Neural cell (in vitro differentiated cells): ENCODE results near the gene PSMD11. TPM values are rescaled to one million over a fixed set of nuclear protein-coding genes. Genes with fewer than 3 reads are reported as not detected.

Source experiments
- H2AFZ ChIP-seq: fragments of 200-600, 300-800 bp; sonication (generic), shearing (Covaris generic); 2 replicates; pipeline ENCODE4 v1.6.0; 2014; ENCODE audit warnings: low read depth, mild to moderate bottlenecking, antibody characterized with exemption, low read length, moderate library complexity
- H3F3A ChIP-seq: fragments of 200-600 bp; shearing (Covaris generic); 2 replicates; pipeline ENCODE4 v1.6.1; 2016; ENCODE audit warnings: mild to moderate bottlenecking, moderate library complexity, mixed read lengths, antibody characterized with exemption, low read length; ENCODE audit not compliant: insufficient read depth, poor library complexity, severe bottlenecking
- H3K27ac ChIP-seq: fragments of 200-600, 300-800 bp; sonication (generic), shearing (Covaris generic); 2 replicates; pipeline ENCODE4 v1.5.1; 2014; ENCODE audit warnings: mild to moderate bottlenecking, low read length, moderate library complexity
- H3K27me3 ChIP-seq: fragments of 300-800, 200-600 bp; sonication (generic), shearing (Covaris generic); 2 replicates; pipeline ENCODE4 v1.6.0; 2014; ENCODE audit warnings: mild to moderate bottlenecking, low read depth, low read length, moderate library complexity; ENCODE audit not compliant: insufficient read depth
- H3K36me3 ChIP-seq: fragments of 300-800, 200-600 bp; sonication (generic), shearing (Covaris generic); 2 replicates; pipeline ENCODE4 v1.5.1; 2014; ENCODE audit warnings: mild to moderate bottlenecking, antibody characterized with exemption, low read length, moderate library complexity; ENCODE audit not compliant: insufficient read depth
- H3K4me2 ChIP-seq: fragments of 300-800, 200-600 bp; sonication (generic), shearing (Covaris generic); 2 replicates; pipeline ENCODE4 v1.6.0; 2014; ENCODE audit warnings: mild to moderate bottlenecking, low read length
- H3K4me3 ChIP-seq: fragments of 300-800, 200-600 bp; sonication (generic), shearing (Covaris generic); 2 replicates; pipeline ENCODE4 v1.5.1; 2014; ENCODE audit warnings: mild to moderate bottlenecking, low read length, moderate library complexity
- H3K79me2 ChIP-seq: fragments of 200-600 bp; shearing (Covaris generic); replicated peaks from 2 replicates; pipeline ENCODE4 v1.6.0; 2014; ENCODE audit warnings: mild to moderate bottlenecking, low read length, moderate library complexity; ENCODE audit not compliant: insufficient read depth
- H3K9ac ChIP-seq: fragments of 300-800, 200-600 bp; sonication (generic), shearing (Covaris generic); 2 replicates; pipeline ENCODE4 v1.6.1; 2016; ENCODE audit warnings: mild to moderate bottlenecking, low read length, mixed read lengths
- H3K9me2 ChIP-seq: fragments of 200-600 bp; shearing (Covaris generic); 2 replicates; pipeline ENCODE4 v1.6.1; 2016; ENCODE audit warnings: mild to moderate bottlenecking, low read length, mixed read lengths; ENCODE audit not compliant: insufficient read depth
- H3K9me3 ChIP-seq: fragments of 200-600, 300-800 bp; sonication (generic), shearing (Covaris generic); 2 replicates; pipeline ENCODE4 v1.6.1; 2016; ENCODE audit warnings: mild to moderate bottlenecking, mixed run types, low read length, moderate library complexity, mixed read lengths
- H4K20me1 ChIP-seq: fragments of 200-600 bp; shearing (Covaris generic); 2 replicates; pipeline ENCODE4 v1.6.1; 2016; ENCODE audit warnings: mild to moderate bottlenecking, mixed run types; ENCODE audit not compliant: insufficient read depth
- EP300 ChIP-seq: fragments of 450-650 bp; conservative IDR thresholded peaks from 2 replicates; pipeline ENCODE4 v1.6.1; 2014; ENCODE audit warnings: antibody characterized with exemption, mild to moderate bottlenecking, moderate library complexity; ENCODE audit not compliant: poor library complexity, severe bottlenecking
- EZH2 ChIP-seq: fragments of 200-600, 300-800 bp; shearing (Covaris generic), sonication (generic); IDR thresholded peaks from 2 replicates; pipeline ENCODE4 v1.6.1; 2014; ENCODE audit warnings: antibody characterized with exemption, low read length, borderline replicate concordance, mild to moderate bottlenecking; ENCODE audit not compliant: insufficient read depth, poor library complexity, severe bottlenecking
- MXI1 ChIP-seq: fragments of 450-650 bp; conservative IDR thresholded peaks from 2 replicates; pipeline ENCODE4 v1.6.1; 2014; ENCODE audit warnings: antibody characterized with exemption, mild to moderate bottlenecking; ENCODE audit not compliant: poor library complexity, severe bottlenecking
- POLR2AphosphoS5 ChIP-seq: IDR thresholded peaks from 2 replicates; pipeline ENCODE4 v1.6.1; 2012
- RAD21 ChIP-seq: fragments of 450-650 bp; conservative IDR thresholded peaks from 2 replicates; pipeline ENCODE4 v1.6.1; 2014; ENCODE audit warnings: antibody characterized with exemption, mild to moderate bottlenecking, moderate library complexity
- SMC3 ChIP-seq: fragments of 450-650 bp; conservative IDR thresholded peaks from 2 replicates; pipeline ENCODE4 v1.6.1; 2014; ENCODE audit warnings: antibody characterized with exemption, mild to moderate bottlenecking, moderate library complexity; ENCODE audit not compliant: poor library complexity
- TAF1 ChIP-seq: IDR thresholded peaks from 2 replicates; pipeline ENCODE4 v1.6.1; 2012; ENCODE audit warnings: low read depth
- polyA plus RNA-seq: library from polyadenylated mRNA; depleted of rRNA; stranded (reverse); fragments of >200 nt; gene quantifications from 2 replicates; pipeline ENCODE4 v1.2.3, GENCODE V29; 2014
- TF ChIP-seq, protein P1 (sequence below): fragments of 450-650 bp; IDR thresholded peaks from 2 replicates; pipeline ENCODE4 v1.5.1; 2014; ENCODE audit warnings: antibody characterized with exemption, mild to moderate bottlenecking, moderate library complexity; ENCODE audit not compliant: poor library complexity, severe bottlenecking
- TF ChIP-seq, protein P2 (sequence below): IDR thresholded peaks from 2 replicates; pipeline ENCODE4 v1.6.1; 2012; ENCODE audit warnings: borderline replicate concordance

PSMD11 gene
- polyA plus RNA-seq, 1 donor from 2014 or later: 43.9 TPM

DNA sequence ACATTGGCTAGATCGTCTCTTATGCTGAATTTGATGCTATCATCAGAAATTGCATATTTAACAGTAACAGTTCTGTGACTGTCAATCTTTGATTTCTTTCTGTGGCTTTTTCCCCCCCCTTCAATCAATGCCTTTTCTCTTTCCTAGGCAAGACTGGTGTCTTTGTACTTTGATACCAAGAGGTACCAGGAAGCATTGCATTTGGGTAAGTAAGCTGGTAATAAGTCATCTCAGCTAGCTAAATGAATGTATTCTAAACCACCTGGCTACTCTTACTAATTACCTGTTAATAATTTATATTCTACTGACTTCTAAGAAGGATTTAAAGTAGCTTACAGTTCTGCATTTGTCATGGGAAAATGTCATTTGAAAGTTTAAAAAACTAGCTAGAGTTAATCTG lies 20.1 kb downstream of the PSMD11 start:
- H3K4me3 ChIP-seq: no peak overlapping the region
- TF ChIP-seq TAF1: no peak
- TF ChIP-seq, protein P1, sequence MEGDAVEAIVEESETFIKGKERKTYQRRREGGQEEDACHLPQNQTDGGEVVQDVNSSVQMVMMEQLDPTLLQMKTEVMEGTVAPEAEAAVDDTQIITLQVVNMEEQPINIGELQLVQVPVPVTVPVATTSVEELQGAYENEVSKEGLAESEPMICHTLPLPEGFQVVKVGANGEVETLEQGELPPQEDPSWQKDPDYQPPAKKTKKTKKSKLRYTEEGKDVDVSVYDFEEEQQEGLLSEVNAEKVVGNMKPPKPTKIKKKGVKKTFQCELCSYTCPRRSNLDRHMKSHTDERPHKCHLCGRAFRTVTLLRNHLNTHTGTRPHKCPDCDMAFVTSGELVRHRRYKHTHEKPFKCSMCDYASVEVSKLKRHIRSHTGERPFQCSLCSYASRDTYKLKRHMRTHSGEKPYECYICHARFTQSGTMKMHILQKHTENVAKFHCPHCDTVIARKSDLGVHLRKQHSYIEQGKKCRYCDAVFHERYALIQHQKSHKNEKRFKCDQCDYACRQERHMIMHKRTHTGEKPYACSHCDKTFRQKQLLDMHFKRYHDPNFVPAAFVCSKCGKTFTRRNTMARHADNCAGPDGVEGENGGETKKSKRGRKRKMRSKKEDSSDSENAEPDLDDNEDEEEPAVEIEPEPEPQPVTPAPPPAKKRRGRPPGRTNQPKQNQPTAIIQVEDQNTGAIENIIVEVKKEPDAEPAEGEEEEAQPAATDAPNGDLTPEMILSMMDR: no peak
- TF ChIP-seq MXI1: no peak
- no peak for TF ChIP-seq RAD21
- no peak for TF ChIP-seq EP300
- no peak for TF ChIP-seq POLR2AphosphoS5
- TF ChIP-seq, protein P2, sequence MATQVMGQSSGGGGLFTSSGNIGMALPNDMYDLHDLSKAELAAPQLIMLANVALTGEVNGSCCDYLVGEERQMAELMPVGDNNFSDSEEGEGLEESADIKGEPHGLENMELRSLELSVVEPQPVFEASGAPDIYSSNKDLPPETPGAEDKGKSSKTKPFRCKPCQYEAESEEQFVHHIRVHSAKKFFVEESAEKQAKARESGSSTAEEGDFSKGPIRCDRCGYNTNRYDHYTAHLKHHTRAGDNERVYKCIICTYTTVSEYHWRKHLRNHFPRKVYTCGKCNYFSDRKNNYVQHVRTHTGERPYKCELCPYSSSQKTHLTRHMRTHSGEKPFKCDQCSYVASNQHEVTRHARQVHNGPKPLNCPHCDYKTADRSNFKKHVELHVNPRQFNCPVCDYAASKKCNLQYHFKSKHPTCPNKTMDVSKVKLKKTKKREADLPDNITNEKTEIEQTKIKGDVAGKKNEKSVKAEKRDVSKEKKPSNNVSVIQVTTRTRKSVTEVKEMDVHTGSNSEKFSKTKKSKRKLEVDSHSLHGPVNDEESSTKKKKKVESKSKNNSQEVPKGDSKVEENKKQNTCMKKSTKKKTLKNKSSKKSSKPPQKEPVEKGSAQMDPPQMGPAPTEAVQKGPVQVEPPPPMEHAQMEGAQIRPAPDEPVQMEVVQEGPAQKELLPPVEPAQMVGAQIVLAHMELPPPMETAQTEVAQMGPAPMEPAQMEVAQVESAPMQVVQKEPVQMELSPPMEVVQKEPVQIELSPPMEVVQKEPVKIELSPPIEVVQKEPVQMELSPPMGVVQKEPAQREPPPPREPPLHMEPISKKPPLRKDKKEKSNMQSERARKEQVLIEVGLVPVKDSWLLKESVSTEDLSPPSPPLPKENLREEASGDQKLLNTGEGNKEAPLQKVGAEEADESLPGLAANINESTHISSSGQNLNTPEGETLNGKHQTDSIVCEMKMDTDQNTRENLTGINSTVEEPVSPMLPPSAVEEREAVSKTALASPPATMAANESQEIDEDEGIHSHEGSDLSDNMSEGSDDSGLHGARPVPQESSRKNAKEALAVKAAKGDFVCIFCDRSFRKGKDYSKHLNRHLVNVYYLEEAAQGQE: no peak
- TF ChIP-seq SMC3: no peak
- TF ChIP-seq EZH2: no peak
- no peak overlapping the region for H2AFZ ChIP-seq
- H3K36me3 ChIP-seq: no peaks in the 10 kb centered on the region
- H3K9me2 ChIP-seq: no peaks in the 10 kb centered on the region
- H3K79me2 ChIP-seq: no peaks in the 10 kb centered on the region
- H3K9ac ChIP-seq: no peak overlapping the region
- no peaks in the 10 kb centered on the region for H3F3A ChIP-seq
- no peaks in the 10 kb centered on the region for H3K9me3 ChIP-seq
- no peaks in the 10 kb centered on the region for H4K20me1 ChIP-seq
- no peak overlapping the region for H3K4me2 ChIP-seq
- no peak overlapping the region for H3K27ac ChIP-seq
- H3K27me3 ChIP-seq: no peaks in the 10 kb centered on the region

DNA sequence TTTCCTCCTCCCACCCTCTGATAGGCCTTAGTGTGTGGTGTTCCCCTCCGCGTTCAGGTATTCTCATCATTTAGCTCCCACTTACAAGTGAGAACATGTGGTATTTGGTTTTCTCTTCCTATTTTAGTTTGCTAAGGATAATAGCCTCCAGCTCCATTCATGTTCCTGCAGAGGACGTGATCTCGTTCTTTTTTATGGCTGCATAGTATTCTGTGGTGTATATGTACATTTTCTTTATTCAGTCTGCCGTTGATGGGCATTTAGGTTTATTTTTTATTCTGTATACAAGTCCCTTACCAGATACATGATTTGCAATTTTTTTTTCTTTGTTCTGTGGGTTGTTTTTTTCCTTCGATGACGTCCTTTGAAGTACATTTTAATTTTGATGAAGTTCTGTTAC lies 23.6 kb downstream of the PSMD11 start:
- no peaks in the 10 kb centered on the region for H3K9me3 ChIP-seq
- H3K27ac ChIP-seq: no peak overlapping the region
- H3K4me2 ChIP-seq: no peak overlapping the region
- H3K79me2 ChIP-seq: no peaks in the 10 kb centered on the region
- H2AFZ ChIP-seq: no peak overlapping the region
- no peaks in the 10 kb centered on the region for H4K20me1 ChIP-seq
- H3K36me3 ChIP-seq: no peaks in the 10 kb centered on the region
- H3K27me3 ChIP-seq: no peaks in the 10 kb centered on the region
- H3F3A ChIP-seq: no peaks in the 10 kb centered on the region
- no peaks in the 10 kb centered on the region for H3K9me2 ChIP-seq
- no peak overlapping the region for H3K4me3 ChIP-seq
- TF ChIP-seq MXI1: no peak
- TF ChIP-seq POLR2AphosphoS5: no peak
- no peak for TF ChIP-seq EZH2
- no peak for TF ChIP-seq TAF1
- TF ChIP-seq, protein P1: no peak
- no peak for TF ChIP-seq SMC3
- TF ChIP-seq, protein P2: no peak
- TF ChIP-seq EP300: no peak
- TF ChIP-seq RAD21: no peak
- no peak overlapping the region for H3K9ac ChIP-seq
